ENCODE data around the gene ADCY10.
"Not testable (repeated sequence)": the region's sequence is repeated elsewhere in the genome, so short reads cannot be mapped to it uniquely, and the experiment has no call there.

The ADCY10 gene

GRCh38 chr1:167863191-167863920, 50.6 kb downstream of the ADCY10 start:
- not testable (repeated sequence) for DNase-seq (ENCODE audit: low read depth, low spot score); H3K4me3 ChIP-seq (ENCODE audit: low read length)

- no peak for DNase-seq (ENCODE audit: low read depth, low spot score)
Observed at GRCh38 chr1:167862432-167863076, 51.4 kb downstream of the ADCY10 start.

GRCh38 chr1:167861664-167862381, 52.1 kb downstream of the ADCY10 start:
- H3K4me3 ChIP-seq (ENCODE audit: low read length), result no peak overlapping the region
- no peak for DNase-seq (ENCODE audit: low read depth, low spot score)

More at GRCh38 chr1:167862432-167863076, 51.4 kb downstream of the ADCY10 start:
- no peak overlapping the region for H3K4me3 ChIP-seq (ENCODE audit: low read length)

GRCh38 chr1:167860231-167860923, 53.6 kb downstream of the ADCY10 start:
- H3K4me3 ChIP-seq (ENCODE audit: low read length), result no peak overlapping the region
- DNase-seq (ENCODE audit: low read depth, low spot score), result no peak

- no peak overlapping the region for H3K4me3 ChIP-seq (ENCODE audit: low read length)
- DNase-seq (ENCODE audit: low read depth, low spot score), result no peak
Observed at GRCh38 chr1:167856711-167857418, 57.1 kb downstream of the ADCY10 start.

GRCh38 chr1:167854184-167854583, 59.8 kb downstream of the ADCY10 start:
- H3K4me3 ChIP-seq (ENCODE audit: low read length), result no peak overlapping the region
- DNase-seq (ENCODE audit: low read depth, low spot score), result no peak

GRCh38 chr1:167849666-167850065, 64.3 kb downstream of the ADCY10 start:
- no peak for DNase-seq (ENCODE audit: low read depth, low spot score)
- no peak overlapping the region for H3K4me3 ChIP-seq (ENCODE audit: low read length)

GRCh38 chr1:167842872-167843271, 71.1 kb downstream of the ADCY10 start:
- no peak overlapping the region for H3K4me3 ChIP-seq (ENCODE audit: low read length)
- DNase-seq (ENCODE audit: low read depth, low spot score), result no peak

- no peak overlapping the region for H3K4me3 ChIP-seq (ENCODE audit: low read length)
- DNase-seq (ENCODE audit: low read depth, low spot score), result no peak
Observed at GRCh38 chr1:167841530-167841929, 72.4 kb downstream of the ADCY10 start.

GRCh38 chr1:167839009-167839408, 74.9 kb downstream of the ADCY10 start:
- H3K4me3 ChIP-seq (ENCODE audit: low read length), result no peak overlapping the region
- no peak for DNase-seq (ENCODE audit: low read depth, low spot score)

GRCh38 chr1:167837326-167837725, 76.6 kb downstream of the ADCY10 start:
- H3K4me3 ChIP-seq (ENCODE audit: low read length), result no peak overlapping the region
- no peak for DNase-seq (ENCODE audit: low read depth, low spot score)

- H3K4me3 ChIP-seq (ENCODE audit: low read length), result no peak overlapping the region
- no peak for DNase-seq (ENCODE audit: low read depth, low spot score)
Observed at GRCh38 chr1:167836197-167836596, 77.7 kb downstream of the ADCY10 start.

- H3K4me3 ChIP-seq (ENCODE audit: low read length), result no peak overlapping the region
- DNase-seq (ENCODE audit: low read depth, low spot score), result no peak
Observed at GRCh38 chr1:167833904-167834303, 80.0 kb downstream of the ADCY10 start.

GRCh38 chr1:167832693-167833092, 81.2 kb downstream of the ADCY10 start:
- DNase-seq (ENCODE audit: low read depth, low spot score), result no peak
- no peak overlapping the region for H3K4me3 ChIP-seq (ENCODE audit: low read length)

- not testable (repeated sequence) for DNase-seq (ENCODE audit: low read depth, low spot score)
Observed at GRCh38 chr1:167830668-167831067, 83.3 kb downstream of the ADCY10 start.

GRCh38 chr1:167829868-167830267, 84.1 kb downstream of the ADCY10 start:
- no peak for DNase-seq (ENCODE audit: low read depth, low spot score)
- H3K4me3 ChIP-seq (ENCODE audit: low read length), result no peak overlapping the region

More at GRCh38 chr1:167830668-167831067, 83.3 kb downstream of the ADCY10 start:
- not testable (repeated sequence) for H3K4me3 ChIP-seq (ENCODE audit: low read length)

- no peak for DNase-seq (ENCODE audit: low read depth, low spot score)
- no peak overlapping the region for H3K4me3 ChIP-seq (ENCODE audit: low read length)
Observed at GRCh38 chr1:167826127-167826526, 87.8 kb downstream of the ADCY10 start.

GRCh38 chr1:167825419-167826079, 88.4 kb downstream of the ADCY10 start:
- no peak for DNase-seq (ENCODE audit: low read depth, low spot score)
- H3K4me3 ChIP-seq (ENCODE audit: low read length), result no peak overlapping the region
